ENCODE data around the gene MEF2C. TPM values are rescaled to one million over a fixed set of nuclear protein-coding genes. Genes with fewer than 3 reads are reported as not detected.

Gene MEF2C
- total and polyA plus RNA-seq, 4 donors = 2.8 to 15.9 (median 10.1) TPM

DNA sequence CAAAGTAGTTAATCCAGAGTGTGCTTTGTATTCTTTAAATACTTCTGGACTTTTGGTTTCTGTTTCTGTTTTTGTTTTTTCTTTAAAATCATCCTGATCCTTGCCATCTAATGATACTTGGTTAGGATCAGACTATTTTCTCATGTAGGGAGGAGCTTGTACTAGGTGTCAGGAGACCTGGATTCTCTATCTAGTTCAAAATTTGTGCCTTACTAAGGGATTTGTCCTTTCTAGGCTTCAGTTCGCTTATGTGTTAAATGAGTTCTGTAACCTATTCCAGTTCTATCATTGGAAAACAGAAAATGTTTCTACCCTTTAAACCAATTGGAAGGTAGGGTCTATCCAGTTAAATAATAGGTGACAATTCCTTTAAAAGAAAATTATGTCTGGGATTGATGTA lies 3.3 kb upstream of the MEF2C start:
- no peak for DNase-seq (ENCODE audit: low spot score)
- Histone ChIP-seq H3K9ac (ENCODE audit: low read depth in 1 of 2, low read length in 2 of 2) (peak overlapping the region in 1 of 2 donors; percentile 0), H3K27ac (ENCODE audit: low read depth in 1 of 2, low read length in 2 of 2) (peak overlapping the region; percentile 0 to 29), H3K4me1 (ENCODE audit: control insufficient read depth in 4 of 4, insufficient read depth in 4 of 4, low read length in 3 of 4) (peaks cover 3 to 21% (median 12%) of the 10 kb centered on the region in 4 donors), H3K9me3 (ENCODE audit: control insufficient read depth in 4 of 4, low read length in 3 of 4) (no peaks in the 10 kb centered on the region), H3K4me3 (ENCODE audit: low read depth in 1 of 3, low read length in 3 of 3) (no peak overlapping the region), H3K36me3 (ENCODE audit: control insufficient read depth in 4 of 4, insufficient read depth in 3 of 4, low read depth in 1 of 4, low read length in 3 of 4) (no peaks in the 10 kb centered on the region), H3K27me3 (ENCODE audit: control insufficient read depth in 4 of 4, insufficient read depth in 4 of 4, low read length in 3 of 4) (peaks cover 0 to 10% (median 0%) of the 10 kb centered on the region in 4 donors)
- WGBS = 75% methylated on average over 1 of the region's 1 CpG
- TF ChIP-seq RXRA (IDR thresholded peaks at IDR 0.05) (no peak), JUND (IDR thresholded peaks at IDR 0.05) (no peak), EGR1 (IDR thresholded peaks at IDR 0.05; ENCODE audit: low read depth in 2 of 2) (no peak)
- TF ChIP-seq, protein P1, sequence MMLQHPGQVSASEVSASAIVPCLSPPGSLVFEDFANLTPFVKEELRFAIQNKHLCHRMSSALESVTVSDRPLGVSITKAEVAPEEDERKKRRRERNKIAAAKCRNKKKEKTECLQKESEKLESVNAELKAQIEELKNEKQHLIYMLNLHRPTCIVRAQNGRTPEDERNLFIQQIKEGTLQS (IDR thresholded peaks at IDR 0.05) = no peak

DNA sequence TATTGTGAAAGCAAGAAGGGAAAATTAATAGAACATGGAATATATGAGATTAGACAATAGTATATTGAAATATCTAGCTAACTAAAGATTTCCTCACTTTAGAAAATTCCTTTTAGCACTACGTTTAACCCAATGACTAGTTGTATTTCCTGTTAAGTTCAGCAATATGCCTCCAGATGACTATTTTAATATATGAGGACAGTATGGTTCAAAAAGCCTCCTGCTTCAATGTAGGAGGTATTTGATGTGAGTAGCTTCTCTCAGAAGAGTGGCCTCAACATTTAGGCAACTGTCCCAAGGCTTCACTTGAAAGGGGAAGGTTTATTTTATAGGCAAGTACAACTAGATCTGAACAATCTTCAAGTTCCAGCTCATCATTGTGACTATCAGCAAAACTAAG lies 2.0 kb upstream of the MEF2C start:
- Histone ChIP-seq H3K27me3 (ENCODE audit: control insufficient read depth in 4 of 4, insufficient read depth in 4 of 4, low read length in 3 of 4) (peaks cover 0 to 10% (median 0%) of the 10 kb centered on the region in 4 donors), H3K9me3 (ENCODE audit: control insufficient read depth in 4 of 4, low read length in 3 of 4) (no peaks in the 10 kb centered on the region), H3K4me3 (ENCODE audit: low read depth in 1 of 3, low read length in 3 of 3) (no peak overlapping the region), H3K27ac (ENCODE audit: low read depth in 1 of 2, low read length in 2 of 2) (peak overlapping the region; percentile 73 to 88), H3K9ac (ENCODE audit: low read depth in 1 of 2, low read length in 2 of 2) (peak overlapping the region in 1 of 2 donors; percentile 36), H3K4me1 (ENCODE audit: control insufficient read depth in 4 of 4, insufficient read depth in 4 of 4, low read length in 3 of 4) (peaks cover 3 to 21% (median 12%) of the 10 kb centered on the region in 4 donors), H3K36me3 (ENCODE audit: control insufficient read depth in 4 of 4, insufficient read depth in 3 of 4, low read depth in 1 of 4, low read length in 3 of 4) (no peaks in the 10 kb centered on the region)
- WGBS = 39% methylated on average over 1 of the region's 1 CpG
- TF ChIP-seq, protein P1 (IDR thresholded peaks at IDR 0.05) = no peak
- TF ChIP-seq FOXA1 (IDR thresholded peaks at IDR 0.05) (no peak), TAF1 (conservative IDR thresholded peaks at IDR 0.05) (no peak), RXRA (IDR thresholded peaks at IDR 0.05) (no peak), NR2F2 (IDR thresholded peaks at IDR 0.05) (no peak), HNF4G (IDR thresholded peaks at IDR 0.05) (no peak), HNF4A (conservative IDR thresholded peaks at IDR 0.05) (no peak), SP1 (IDR thresholded peaks at IDR 0.05) (no peak), RAD21 (IDR thresholded peaks at IDR 0.05) (no peak), GABPA (IDR thresholded peaks at IDR 0.05 in 1 of 2, conservative IDR thresholded peaks at IDR 0.05 in 1 of 2) (no peak), JUND (IDR thresholded peaks at IDR 0.05) (no peak), YY1 (IDR thresholded peaks at IDR 0.05) (no peak)
- TF ChIP-seq, protein P2, sequence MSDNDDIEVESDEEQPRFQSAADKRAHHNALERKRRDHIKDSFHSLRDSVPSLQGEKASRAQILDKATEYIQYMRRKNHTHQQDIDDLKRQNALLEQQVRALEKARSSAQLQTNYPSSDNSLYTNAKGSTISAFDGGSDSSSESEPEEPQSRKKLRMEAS (IDR thresholded peaks at IDR 0.05) = no peak
- TF ChIP-seq, protein P3, sequence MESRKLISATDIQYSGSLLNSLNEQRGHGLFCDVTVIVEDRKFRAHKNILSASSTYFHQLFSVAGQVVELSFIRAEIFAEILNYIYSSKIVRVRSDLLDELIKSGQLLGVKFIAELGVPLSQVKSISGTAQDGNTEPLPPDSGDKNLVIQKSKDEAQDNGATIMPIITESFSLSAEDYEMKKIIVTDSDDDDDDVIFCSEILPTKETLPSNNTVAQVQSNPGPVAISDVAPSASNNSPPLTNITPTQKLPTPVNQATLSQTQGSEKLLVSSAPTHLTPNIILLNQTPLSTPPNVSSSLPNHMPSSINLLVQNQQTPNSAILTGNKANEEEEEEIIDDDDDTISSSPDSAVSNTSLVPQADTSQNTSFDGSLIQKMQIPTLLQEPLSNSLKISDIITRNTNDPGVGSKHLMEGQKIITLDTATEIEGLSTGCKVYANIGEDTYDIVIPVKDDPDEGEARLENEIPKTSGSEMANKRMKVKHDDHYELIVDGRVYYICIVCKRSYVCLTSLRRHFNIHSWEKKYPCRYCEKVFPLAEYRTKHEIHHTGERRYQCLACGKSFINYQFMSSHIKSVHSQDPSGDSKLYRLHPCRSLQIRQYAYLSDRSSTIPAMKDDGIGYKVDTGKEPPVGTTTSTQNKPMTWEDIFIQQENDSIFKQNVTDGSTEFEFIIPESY (IDR thresholded peaks at IDR 0.05) = no peak
- TF ChIP-seq, protein P4, sequence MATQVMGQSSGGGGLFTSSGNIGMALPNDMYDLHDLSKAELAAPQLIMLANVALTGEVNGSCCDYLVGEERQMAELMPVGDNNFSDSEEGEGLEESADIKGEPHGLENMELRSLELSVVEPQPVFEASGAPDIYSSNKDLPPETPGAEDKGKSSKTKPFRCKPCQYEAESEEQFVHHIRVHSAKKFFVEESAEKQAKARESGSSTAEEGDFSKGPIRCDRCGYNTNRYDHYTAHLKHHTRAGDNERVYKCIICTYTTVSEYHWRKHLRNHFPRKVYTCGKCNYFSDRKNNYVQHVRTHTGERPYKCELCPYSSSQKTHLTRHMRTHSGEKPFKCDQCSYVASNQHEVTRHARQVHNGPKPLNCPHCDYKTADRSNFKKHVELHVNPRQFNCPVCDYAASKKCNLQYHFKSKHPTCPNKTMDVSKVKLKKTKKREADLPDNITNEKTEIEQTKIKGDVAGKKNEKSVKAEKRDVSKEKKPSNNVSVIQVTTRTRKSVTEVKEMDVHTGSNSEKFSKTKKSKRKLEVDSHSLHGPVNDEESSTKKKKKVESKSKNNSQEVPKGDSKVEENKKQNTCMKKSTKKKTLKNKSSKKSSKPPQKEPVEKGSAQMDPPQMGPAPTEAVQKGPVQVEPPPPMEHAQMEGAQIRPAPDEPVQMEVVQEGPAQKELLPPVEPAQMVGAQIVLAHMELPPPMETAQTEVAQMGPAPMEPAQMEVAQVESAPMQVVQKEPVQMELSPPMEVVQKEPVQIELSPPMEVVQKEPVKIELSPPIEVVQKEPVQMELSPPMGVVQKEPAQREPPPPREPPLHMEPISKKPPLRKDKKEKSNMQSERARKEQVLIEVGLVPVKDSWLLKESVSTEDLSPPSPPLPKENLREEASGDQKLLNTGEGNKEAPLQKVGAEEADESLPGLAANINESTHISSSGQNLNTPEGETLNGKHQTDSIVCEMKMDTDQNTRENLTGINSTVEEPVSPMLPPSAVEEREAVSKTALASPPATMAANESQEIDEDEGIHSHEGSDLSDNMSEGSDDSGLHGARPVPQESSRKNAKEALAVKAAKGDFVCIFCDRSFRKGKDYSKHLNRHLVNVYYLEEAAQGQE (IDR thresholded peaks at IDR 0.05) = no peak
- DNase-seq (ENCODE audit: low spot score) = no peak
